GM21367 (cell line): ENCODE results near the gene PAIP2.
A peak's percentile ranks its signal among the peaks of the same experiment; 100 is the strongest.
"Not testable (repeated sequence)": the region's sequence is repeated elsewhere in the genome, so short reads cannot be mapped to it uniquely, and the experiment has no call there.

Source experiments
- ATAC-seq: cut with Tn5 transposase; IDR thresholded peaks from one replicate; pipeline ENCODE4 v1.9.1; 2021; ENCODE audit not compliant: unreplicated experiment

Gene PAIP2

DNA sequence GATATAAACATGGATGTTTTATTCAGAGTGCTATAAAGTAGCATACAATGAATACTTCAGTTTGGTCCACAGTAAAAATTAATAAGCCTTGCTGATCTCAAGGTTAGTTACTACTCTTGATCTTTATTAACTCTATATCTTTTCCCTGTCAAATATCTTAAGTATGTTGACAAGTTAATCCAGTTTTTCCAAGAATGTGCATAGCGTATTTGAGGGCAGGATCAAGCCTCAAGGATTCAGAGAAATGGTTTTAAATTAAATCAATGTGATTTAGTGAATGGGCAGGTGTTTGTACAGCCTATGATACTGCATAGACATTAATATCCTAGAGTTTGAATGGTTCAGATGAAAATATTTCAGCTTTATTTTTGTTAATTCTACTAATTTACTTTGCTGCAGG, 27.4 kb upstream of the PAIP2 start:
- ATAC-seq: no peak

GRCh38 chr5:139315056-139315615, 26.5 kb upstream of the PAIP2 start:
- ATAC-seq: no peak

DNA sequence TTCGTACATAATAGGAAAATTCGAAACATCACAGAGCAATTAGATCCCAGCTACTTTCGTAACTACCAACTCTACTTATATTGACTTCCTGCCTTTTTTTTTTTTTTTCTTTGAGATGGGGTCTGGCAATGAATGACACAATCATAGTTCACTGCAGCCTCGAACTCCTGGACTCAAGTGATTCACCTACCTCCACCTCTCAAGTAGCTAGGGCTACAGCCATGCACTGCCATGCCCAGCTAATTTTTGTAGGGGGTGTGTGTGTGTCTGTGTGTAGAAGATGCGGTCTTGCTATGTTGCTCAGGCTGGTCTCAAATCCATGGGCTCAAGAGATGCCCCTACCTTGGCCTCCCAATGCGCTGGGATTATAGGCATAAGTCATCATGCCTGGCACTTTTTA, 5.8 kb upstream of the PAIP2 start:
- no peak for ATAC-seq

- no peak for ATAC-seq
These were observed 1.6 kb upstream of the PAIP2 start for GRCh38 chr5:139340051-139340450.

DNA sequence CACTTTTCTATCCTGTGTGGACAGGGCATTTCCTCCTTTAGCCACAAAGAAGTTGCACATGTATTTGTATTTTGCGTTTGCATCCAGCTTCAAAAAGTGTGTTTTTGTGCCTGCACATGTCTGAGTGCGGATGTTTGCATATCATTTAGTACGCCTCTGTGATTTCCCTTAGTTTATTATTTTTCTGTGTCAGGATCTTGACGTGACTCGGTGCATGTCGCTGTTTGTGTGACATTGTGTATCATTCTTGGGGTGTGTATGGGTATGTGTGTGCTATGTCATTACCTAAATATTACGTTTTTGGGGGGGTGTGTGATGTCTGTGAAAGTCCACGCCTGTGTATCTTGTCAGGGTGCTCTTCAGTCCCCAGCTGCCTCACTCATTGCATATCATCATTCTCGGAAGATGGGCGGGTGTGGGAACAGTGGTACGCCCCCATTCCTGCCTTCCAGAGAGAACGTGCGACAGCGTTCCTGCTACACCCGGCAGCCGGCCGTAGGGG, 416 bp upstream of the PAIP2 start:
- peak; percentile 15 for ATAC-seq

- ATAC-seq: peak; percentile 39
These were observed 719 bp downstream of the PAIP2 start for GRCh38 chr5:139342423-139342723.

DNA sequence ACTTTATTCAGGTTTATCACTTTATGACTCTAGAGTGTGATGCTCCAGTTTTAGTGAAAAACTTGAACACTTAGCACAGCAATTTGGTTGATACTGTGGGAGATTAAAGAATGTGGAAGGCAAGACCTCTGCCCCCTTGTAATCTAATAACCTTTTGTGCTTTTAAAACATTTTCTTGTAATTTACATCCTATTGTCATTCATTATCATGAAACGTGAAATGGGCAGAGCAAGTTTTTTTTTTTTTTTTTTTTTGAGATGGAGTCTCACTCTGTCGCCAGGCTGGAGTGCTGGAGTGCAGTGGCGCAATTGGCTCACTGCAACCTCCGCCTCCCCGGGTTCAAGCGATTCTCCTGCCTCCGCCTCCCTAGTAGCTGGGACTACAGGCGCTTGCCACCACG, 1.8 kb downstream of the PAIP2 start:
- ATAC-seq: no peak

DNA sequence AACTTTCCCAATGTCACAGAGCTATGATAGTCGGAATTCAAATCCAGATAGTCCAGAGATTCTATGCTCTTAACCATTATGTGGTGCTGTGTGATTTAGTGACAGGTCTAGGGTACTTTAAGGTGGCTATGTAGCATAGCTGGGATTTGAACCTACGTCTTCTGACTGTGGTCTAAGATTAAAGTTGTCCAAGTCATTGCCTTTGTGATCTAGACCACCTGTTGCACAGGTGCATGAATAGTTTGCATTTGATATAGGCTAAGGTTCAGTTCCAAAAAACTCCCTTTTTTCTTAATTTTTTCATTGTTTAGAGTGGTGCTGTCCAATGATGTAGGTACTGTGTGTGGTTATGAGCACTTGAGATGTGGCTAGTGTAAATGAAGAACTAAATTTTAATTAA, 2.5 kb downstream of the PAIP2 start:
- no peak for ATAC-seq

DNA sequence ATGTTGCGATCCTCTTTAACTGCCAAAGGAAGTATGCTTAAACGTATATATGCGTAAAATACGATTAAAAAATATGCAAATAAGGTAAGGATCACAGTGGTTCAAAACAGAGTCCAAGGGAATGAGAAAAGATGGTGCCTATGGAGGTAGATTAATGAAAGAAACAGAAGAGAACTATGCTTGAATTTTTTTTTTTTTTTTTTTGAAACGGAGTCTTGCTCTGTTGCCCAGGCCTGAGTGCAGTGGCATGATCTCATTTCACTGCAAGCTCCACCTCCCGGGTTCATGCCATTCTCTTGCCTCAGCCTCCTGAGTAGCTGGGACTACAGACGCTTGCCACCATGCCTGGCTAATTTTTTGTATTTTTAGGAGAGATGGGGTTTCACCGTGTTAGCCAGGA, 3.8 kb downstream of the PAIP2 start:
- not testable (repeated sequence) for ATAC-seq

GRCh38 chr5:139347863-139348262, 6.2 kb downstream of the PAIP2 start:
- ATAC-seq: not testable (repeated sequence)

- ATAC-seq: no peak
These were observed 12.5 kb downstream of the PAIP2 start for GRCh38 chr5:139354186-139354585.

GRCh38 chr5:139355900-139356299, 14.2 kb downstream of the PAIP2 start:
- not testable (repeated sequence) for ATAC-seq

DNA sequence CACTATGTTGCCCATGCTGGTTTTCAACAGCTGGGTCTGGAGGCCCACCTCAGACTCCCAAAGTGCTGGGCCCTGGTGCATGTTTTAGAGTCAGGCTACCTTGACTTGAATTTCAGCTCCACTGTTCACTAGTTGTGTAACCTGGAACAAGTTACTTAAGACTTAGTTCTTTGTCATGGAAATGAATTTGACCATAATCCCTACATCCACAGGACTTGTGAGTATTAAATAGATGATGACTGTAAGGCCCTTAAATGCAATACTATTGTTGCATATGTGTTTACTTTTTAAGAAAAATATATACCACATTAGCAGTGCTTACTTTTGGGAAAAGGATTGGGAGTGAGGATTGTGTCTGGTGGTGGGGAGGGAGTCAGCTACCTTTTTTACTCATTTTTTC, 16.4 kb downstream of the PAIP2 start:
- ATAC-seq: no peak

GRCh38 chr5:139360384-139360783, 18.7 kb downstream of the PAIP2 start:
- no peak for ATAC-seq

DNA sequence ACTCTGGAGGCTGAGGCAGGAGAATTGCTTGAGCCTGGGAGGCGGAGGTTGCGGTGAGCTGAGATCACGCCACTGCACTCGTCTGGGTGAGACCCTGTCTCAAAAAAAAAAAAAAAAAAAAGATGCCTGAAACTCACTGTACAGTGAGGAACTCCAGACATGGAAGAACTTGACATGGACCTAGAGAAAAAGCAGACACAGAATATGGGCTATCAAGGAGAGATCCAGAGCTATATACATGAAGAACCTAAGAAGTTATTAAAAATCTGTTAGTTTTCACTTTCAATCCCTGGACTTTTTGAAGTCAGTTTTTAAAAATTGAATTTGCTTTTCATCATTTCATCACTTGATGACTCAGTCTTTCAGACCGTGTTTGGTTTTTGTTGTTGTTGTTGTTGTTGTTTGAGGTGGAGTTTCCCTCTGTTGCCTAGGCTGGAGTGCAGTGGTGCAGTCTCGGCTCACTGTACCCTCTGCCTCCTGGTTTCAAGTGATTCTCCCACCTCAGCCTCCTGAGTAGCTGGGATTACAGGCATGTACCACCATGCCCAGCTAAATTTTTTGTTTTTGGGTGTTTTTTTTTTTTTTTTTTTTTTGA, 20.3 kb downstream of the PAIP2 start:
- no peak for ATAC-seq

- ATAC-seq: no peak
These were observed 22.3 kb downstream of the PAIP2 start for GRCh38 chr5:139363937-139364336.

DNA sequence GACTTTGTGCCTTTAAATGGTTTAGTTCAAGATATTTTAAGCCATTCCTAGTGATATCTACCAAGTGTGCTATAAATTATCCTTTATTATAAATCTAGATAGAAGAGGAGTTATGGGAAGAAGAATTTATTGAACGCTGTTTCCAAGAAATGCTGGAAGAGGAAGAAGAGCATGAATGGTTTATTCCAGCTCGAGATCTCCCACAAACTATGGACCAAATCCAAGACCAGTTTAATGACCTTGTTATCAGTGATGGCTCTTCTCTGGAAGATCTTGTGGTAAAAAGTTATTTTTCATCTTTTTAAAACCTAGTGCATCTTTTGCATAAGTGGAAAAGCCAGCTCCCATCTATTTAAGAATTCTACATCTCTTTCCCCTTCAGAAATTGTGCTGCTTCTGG, 22.8 kb downstream of the PAIP2 start:
- ATAC-seq: no peak

DNA sequence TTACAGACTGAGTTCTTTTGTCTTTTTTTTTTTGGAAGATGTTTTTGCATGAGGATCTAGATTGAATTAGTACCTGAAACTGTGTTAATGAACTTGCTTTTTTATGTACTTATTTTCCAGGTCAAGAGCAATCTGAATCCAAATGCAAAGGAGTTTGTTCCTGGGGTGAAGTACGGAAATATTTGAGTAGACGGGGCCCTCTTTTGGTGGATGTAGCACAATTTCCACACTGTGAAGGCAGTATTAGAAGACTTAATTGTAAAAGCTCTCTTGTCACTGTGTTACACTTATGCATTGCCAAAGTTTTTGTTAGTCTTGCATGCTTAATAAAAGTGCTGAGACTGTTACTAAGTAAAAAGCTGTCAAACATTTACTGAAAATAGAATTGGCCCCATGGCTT, 27.0 kb downstream of the PAIP2 start:
- no peak for ATAC-seq

DNA sequence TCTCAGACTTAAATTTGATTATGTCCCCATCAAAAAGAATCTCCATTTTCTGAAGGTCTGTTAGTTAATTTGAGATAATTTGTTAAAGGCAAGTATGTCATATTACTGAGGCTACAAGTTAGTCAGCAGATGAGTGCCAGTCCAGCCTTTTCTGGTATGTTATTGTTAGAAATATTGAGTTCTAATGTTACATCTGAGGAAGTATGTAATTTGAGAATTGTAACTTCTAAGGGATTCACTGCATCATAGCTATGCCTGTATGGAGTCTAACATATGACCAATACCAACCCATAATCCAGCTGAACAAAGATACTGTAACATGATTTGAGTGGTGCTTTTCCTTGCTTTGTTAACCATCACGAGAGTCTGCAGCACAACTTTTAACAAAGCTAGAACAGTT, 27.5 kb downstream of the PAIP2 start:
- ATAC-seq: no peak

- ATAC-seq: no peak
These were observed 30.1 kb downstream of the PAIP2 start for GRCh38 chr5:139371482-139372435.

GRCh38 chr5:139374909-139375308, 33.3 kb downstream of the PAIP2 start:
- ATAC-seq: no peak

GRCh38 chr5:139376364-139376763, 34.7 kb downstream of the PAIP2 start:
- ATAC-seq: no peak
